Vagina (tissue), 2 donors: Measurements from ENCODE around the gene PARVB.

Experiments
- POLR2AphosphoS5 ChIP-seq, 2 donors: sonication (generic); formaldehyde crosslinking; IDR thresholded peaks; one replicate each; pipeline ENCODE4 v1.9.0; 2017; ENCODE audit warnings: antibody characterized with exemption in 2 of 2, mild to moderate bottlenecking in 2 of 2, low read depth in 1 of 2; ENCODE audit not compliant: insufficient read depth in 1 of 2
- TF ChIP-seq, protein P1 (sequence below), 3 experiments: fragments of 450-650 bp in 2 of 3; fragments of 200-600 bp in 1 of 3; sonication (generic) in 1 of 3; IDR thresholded peaks; one replicate each; pipeline ENCODE4 v1.5.1; 2017 to 2019; ENCODE audit warnings: antibody characterized with exemption in 3 of 3, mild to moderate bottlenecking in 2 of 3, moderate library complexity in 2 of 3

DNA sequence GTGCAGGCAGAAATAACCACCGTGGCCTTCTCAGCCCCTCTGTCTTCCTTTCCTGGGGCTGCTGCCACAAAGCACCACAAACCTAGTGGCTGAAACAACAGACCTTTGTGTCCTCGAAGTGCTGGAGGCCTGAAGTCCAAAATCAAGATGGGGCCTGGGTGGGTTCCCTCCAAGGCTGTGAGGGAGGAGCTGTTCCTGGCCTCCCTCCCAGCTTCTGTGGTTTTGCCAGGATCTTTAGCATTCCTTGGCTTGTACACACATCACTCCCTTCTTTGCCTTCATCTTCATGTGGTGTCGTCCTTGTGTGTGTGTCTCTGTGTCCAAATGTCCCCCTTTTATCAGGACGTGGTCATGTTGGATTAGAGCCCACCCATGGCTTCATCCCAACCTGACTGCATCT is 127.6 kb downstream of the PARVB start:
- no peak for TF ChIP-seq POLR2AphosphoS5 (IDR thresholded peaks at IDR 0.05; ENCODE audit: insufficient read depth in 1 of 2, low read depth in 1 of 2)
- TF ChIP-seq, protein P1, sequence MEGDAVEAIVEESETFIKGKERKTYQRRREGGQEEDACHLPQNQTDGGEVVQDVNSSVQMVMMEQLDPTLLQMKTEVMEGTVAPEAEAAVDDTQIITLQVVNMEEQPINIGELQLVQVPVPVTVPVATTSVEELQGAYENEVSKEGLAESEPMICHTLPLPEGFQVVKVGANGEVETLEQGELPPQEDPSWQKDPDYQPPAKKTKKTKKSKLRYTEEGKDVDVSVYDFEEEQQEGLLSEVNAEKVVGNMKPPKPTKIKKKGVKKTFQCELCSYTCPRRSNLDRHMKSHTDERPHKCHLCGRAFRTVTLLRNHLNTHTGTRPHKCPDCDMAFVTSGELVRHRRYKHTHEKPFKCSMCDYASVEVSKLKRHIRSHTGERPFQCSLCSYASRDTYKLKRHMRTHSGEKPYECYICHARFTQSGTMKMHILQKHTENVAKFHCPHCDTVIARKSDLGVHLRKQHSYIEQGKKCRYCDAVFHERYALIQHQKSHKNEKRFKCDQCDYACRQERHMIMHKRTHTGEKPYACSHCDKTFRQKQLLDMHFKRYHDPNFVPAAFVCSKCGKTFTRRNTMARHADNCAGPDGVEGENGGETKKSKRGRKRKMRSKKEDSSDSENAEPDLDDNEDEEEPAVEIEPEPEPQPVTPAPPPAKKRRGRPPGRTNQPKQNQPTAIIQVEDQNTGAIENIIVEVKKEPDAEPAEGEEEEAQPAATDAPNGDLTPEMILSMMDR (IDR thresholded peaks at IDR 0.05), result no peak
